ENCODE measurements around the gene MEPCE. TPM values are rescaled to one million over a fixed set of nuclear protein-coding genes. Genes with fewer than 3 reads are reported as not detected.
A peak's percentile ranks its signal among the peaks of the same experiment; 100 is the strongest.

MEPCE gene
- total and polyA plus RNA-seq, 9 of the 15 experiments (the other 6 are each of a cell fraction or from before 2014, with no cell fraction given): 10.9 to 76.3 (median 44.1) TPM

DNA sequence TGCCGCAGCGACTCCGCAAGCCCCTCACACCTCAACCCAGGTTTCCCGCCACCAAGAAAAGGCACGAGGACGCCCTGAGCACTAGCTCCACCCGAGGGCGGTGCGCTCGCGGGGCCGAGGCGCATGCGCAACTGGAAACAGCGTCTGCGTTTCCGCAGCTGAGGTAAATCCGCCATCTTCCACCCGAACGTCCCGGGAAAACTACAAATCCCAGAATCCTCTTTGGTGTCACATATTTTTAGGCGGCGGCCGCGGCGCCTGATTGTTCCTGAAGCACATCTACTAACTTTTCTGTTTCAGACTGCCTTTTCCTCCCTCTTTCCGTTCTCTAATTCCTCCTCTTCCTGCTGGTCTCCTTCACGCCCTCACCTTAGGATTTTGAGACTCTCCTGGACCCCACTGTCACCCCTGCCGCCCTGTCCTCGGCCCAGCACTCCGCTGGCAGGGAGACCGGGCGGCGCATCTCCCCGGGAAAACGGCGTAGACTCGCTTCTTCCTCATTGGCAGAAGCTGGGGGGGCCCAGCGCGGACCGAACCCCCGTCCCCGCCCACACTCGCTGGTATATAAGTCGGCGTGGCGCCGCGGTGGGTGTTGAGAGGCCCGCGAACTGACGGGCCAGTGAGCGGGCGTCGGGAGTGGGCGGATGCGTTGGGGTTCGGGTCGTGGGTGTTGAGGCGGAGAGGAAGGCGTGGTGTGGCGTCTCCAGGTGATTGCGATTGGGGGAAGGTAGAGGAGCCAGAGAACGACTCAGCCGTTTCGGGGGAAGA, 1.2 kb upstream of the MEPCE start, which contains the start of gene ZCWPW1 (continued):
- no peak; the same call in 1 of the 2 replicates for TF ChIP-seq ZNF764 (CRISPR knock-in tag; IDR thresholded peaks at IDR 0.05; ENCODE audit: low read depth)
- TF ChIP-seq, protein P1, sequence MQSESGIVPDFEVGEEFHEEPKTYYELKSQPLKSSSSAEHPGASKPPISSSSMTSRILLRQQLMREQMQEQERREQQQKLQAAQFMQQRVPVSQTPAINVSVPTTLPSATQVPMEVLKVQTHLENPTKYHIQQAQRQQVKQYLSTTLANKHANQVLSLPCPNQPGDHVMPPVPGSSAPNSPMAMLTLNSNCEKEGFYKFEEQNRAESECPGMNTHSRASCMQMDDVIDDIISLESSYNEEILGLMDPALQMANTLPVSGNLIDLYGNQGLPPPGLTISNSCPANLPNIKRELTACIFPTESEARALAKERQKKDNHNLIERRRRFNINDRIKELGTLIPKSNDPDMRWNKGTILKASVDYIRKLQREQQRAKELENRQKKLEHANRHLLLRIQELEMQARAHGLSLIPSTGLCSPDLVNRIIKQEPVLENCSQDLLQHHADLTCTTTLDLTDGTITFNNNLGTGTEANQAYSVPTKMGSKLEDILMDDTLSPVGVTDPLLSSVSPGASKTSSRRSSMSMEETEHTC (IDR thresholded peaks at IDR 0.05): peak; percentile 47; the same call in 1 of the 2 replicates
- peak; percentile 99 for TF ChIP-seq NRF1 (conservative IDR thresholded peaks at IDR 0.05 in 1 of 2, IDR thresholded peaks at IDR 0.05 in 1 of 2)
- no peak; the same call in none of the 2 replicates for TF ChIP-seq SP1 (CRISPR knock-in tag; IDR thresholded peaks at IDR 0.05)
- TF ChIP-seq ZC3H4 (CRISPR knock-in tag; IDR thresholded peaks at IDR 0.05; ENCODE audit: borderline replicate concordance): peak; percentile 50; the same call in 1 of the 2 replicates
- peak; percentile 89 for TF ChIP-seq SIRT6 (IDR thresholded peaks at IDR 0.05; ENCODE audit: low read depth, low read length)
- TF ChIP-seq GATAD2A (IDR thresholded peaks at IDR 0.05): peak; percentile 93
- TF ChIP-seq, protein P2, sequence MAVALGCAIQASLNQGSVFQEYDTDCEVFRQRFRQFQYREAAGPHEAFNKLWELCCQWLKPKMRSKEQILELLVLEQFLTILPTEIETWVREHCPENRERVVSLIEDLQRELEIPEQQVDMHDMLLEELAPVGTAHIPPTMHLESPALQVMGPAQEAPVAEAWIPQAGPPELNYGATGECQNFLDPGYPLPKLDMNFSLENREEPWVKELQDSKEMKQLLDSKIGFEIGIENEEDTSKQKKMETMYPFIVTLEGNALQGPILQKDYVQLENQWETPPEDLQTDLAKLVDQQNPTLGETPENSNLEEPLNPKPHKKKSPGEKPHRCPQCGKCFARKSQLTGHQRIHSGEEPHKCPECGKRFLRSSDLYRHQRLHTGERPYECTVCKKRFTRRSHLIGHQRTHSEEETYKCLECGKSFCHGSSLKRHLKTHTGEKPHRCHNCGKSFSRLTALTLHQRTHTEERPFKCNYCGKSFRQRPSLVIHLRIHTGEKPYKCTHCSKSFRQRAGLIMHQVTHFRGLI (CRISPR knock-in tag; IDR thresholded peaks at IDR 0.05): no peak
- peak; percentile 76 for TF ChIP-seq ARHGAP35 (IDR thresholded peaks at IDR 0.05; ENCODE audit: partially characterized antibody)
- TF ChIP-seq, protein P3, sequence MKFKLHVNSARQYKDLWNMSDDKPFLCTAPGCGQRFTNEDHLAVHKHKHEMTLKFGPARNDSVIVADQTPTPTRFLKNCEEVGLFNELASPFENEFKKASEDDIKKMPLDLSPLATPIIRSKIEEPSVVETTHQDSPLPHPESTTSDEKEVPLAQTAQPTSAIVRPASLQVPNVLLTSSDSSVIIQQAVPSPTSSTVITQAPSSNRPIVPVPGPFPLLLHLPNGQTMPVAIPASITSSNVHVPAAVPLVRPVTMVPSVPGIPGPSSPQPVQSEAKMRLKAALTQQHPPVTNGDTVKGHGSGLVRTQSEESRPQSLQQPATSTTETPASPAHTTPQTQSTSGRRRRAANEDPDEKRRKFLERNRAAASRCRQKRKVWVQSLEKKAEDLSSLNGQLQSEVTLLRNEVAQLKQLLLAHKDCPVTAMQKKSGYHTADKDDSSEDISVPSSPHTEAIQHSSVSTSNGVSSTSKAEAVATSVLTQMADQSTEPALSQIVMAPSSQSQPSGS (CRISPR knock-in tag; IDR thresholded peaks at IDR 0.05): no peak
- TF ChIP-seq THRAP3 (IDR thresholded peaks at IDR 0.05; ENCODE audit: borderline replicate concordance): peak; percentile 96; the same call in 1 of the 2 replicates
- TF ChIP-seq NCOA6 (IDR thresholded peaks at IDR 0.05): no peak
- TF ChIP-seq FOSL1 (tag; conservative IDR thresholded peaks at IDR 0.05): peak; percentile 39
- TF ChIP-seq HCFC1 (IDR thresholded peaks at IDR 0.05; ENCODE audit: low read depth, low read length): peak; percentile 95
- TF ChIP-seq, protein P4, sequence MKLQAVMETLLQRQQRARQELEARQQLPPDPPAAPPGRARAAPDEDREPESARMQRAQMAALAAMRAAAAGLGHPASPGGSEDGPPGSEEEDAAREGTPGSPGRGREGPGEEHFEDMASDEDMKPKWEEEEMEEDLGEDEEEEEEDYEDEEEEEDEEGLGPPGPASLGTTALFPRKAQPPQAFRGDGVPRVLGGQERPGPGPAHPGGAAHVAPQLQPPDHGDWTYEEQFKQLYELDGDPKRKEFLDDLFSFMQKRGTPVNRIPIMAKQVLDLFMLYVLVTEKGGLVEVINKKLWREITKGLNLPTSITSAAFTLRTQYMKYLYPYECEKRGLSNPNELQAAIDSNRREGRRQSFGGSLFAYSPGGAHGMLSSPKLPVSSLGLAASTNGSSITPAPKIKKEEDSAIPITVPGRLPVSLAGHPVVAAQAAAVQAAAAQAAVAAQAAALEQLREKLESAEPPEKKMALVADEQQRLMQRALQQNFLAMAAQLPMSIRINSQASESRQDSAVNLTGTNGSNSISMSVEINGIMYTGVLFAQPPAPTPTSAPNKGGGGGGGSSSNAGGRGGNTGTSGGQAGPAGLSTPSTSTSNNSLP (IDR thresholded peaks at IDR 0.05; ENCODE audit: borderline replicate concordance, low read depth, low read length): no peak
- no peak; the same call in 1 of the 2 replicates for TF ChIP-seq DEAF1 (CRISPR knock-in tag; IDR thresholded peaks at IDR 0.05)
- TF ChIP-seq MXD1 (CRISPR knock-in tag; IDR thresholded peaks at IDR 0.05; ENCODE audit: borderline replicate concordance, poor library complexity, severe bottlenecking): no peak
- peak; percentile 44; the same call in 1 of the 2 replicates for TF ChIP-seq JUND (IDR thresholded peaks at IDR 0.05; ENCODE audit: borderline replicate concordance, low read depth, low read length)
- TF ChIP-seq JUND (tag; IDR thresholded peaks at IDR 0.05; ENCODE audit: borderline replicate concordance, low read depth, low read length): peak; percentile 12; the same call in 1 of the 3 replicates
